Panc1 (cell line): ENCODE results near the gene GPD1.

Source experiments
- CTCF ChIP-seq: fragments of 450-650 bp; IDR thresholded peaks from 2 replicates; pipeline ENCODE4 v1.5.1; 2017; ENCODE audit warnings: mild to moderate bottlenecking
- TF ChIP-seq, protein P1 (sequence below), 2 experiments: IDR thresholded peaks; 2 replicates each; pipeline ENCODE4 v1.6.1; 2011 to 2012; ENCODE audit warnings: low read depth in 2 of 2, control low read depth in 1 of 2, low read length in 1 of 2, mild to moderate bottlenecking in 1 of 2, moderate library complexity in 1 of 2; ENCODE audit not compliant: insufficient read depth in 1 of 2

DNA sequence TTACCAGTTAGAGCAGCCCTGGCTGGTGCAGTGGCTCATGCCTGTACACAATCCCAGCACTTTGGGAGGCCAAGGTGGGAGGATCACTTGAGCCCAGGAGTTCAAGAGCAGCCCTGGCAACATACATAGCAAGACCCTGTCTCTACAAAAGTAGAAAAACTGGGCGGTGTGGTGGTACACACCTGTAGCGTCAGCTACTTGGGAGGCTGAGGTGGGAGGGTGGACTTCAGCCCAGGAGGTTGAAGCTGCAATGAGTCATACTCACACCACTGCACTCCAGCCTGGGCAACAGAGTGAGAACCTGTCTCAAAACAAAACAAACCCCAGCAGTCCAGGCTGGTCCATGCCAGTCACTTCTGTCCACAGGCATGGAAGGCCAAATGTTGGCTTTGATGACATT lies 15.6 kb downstream of the GPD1 start:
- TF ChIP-seq CTCF = no peak
- TF ChIP-seq, protein P1, sequence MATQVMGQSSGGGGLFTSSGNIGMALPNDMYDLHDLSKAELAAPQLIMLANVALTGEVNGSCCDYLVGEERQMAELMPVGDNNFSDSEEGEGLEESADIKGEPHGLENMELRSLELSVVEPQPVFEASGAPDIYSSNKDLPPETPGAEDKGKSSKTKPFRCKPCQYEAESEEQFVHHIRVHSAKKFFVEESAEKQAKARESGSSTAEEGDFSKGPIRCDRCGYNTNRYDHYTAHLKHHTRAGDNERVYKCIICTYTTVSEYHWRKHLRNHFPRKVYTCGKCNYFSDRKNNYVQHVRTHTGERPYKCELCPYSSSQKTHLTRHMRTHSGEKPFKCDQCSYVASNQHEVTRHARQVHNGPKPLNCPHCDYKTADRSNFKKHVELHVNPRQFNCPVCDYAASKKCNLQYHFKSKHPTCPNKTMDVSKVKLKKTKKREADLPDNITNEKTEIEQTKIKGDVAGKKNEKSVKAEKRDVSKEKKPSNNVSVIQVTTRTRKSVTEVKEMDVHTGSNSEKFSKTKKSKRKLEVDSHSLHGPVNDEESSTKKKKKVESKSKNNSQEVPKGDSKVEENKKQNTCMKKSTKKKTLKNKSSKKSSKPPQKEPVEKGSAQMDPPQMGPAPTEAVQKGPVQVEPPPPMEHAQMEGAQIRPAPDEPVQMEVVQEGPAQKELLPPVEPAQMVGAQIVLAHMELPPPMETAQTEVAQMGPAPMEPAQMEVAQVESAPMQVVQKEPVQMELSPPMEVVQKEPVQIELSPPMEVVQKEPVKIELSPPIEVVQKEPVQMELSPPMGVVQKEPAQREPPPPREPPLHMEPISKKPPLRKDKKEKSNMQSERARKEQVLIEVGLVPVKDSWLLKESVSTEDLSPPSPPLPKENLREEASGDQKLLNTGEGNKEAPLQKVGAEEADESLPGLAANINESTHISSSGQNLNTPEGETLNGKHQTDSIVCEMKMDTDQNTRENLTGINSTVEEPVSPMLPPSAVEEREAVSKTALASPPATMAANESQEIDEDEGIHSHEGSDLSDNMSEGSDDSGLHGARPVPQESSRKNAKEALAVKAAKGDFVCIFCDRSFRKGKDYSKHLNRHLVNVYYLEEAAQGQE (IDR thresholded peaks at IDR 0.05; ENCODE audit: insufficient read depth in 1 of 2, low read depth in 2 of 2, low read length in 1 of 2) = no peak
